ENCODE data around the gene MROH2B. TPM values are rescaled to one million over a fixed set of nuclear protein-coding genes. Genes with fewer than 3 reads are reported as not detected.

MROH2B gene
- total and polyA plus RNA-seq, 8 donors: 0.20 to 2.7 (median 0.63) TPM; not detected in 2

GRCh38 chr5:40957048-40957447 lies 114.1 kb downstream of the MROH2B start:
- Histone ChIP-seq H3K4me3 (no peak overlapping the region), H3K4me1 (no peaks in the 10 kb centered on the region), H3K36me3 (no peaks in the 10 kb centered on the region), H3K27ac (no peak overlapping the region), H3K9me3 (peaks cover 0 to 9% of the 10 kb centered on the region in 2 donors), H3K27me3 (no peaks in the 10 kb centered on the region)
- intact Hi-C loops (cut with DNase I): no loop called here
- ATAC-seq (no peak), DNase-seq (no peak)
- no peak for TF ChIP-seq CTCF (IDR thresholded peaks at IDR 0.05)

GRCh38 chr5:40955313-40955712 lies 115.8 kb downstream of the MROH2B start:
- no peak for ATAC-seq
- DNase-seq: no peak
- TF ChIP-seq CTCF (IDR thresholded peaks at IDR 0.05): no peak
- H3K9me3 ChIP-seq: peaks cover 0 to 9% of the 10 kb centered on the region in 2 donors
- intact Hi-C loops (cut with DNase I): no loop called here
- no peaks in the 10 kb centered on the region for H3K4me1 ChIP-seq
- H3K36me3 ChIP-seq: no peaks in the 10 kb centered on the region
- H3K27ac ChIP-seq: no peak overlapping the region
- H3K4me3 ChIP-seq: no peak overlapping the region
- no peaks in the 10 kb centered on the region for H3K27me3 ChIP-seq

Other genes starting within 250 kb of the MROH2B start
- gene RPL37, start 236.1 kb downstream of the MROH2B start, total RNA-seq: 1,000 to 10,000 TPM in 1 of 2 donors, 100 to 1,000 TPM in 1; 941 to 1,081 TPM
- 1,000 to 10,000 TPM; 2,062 to 2,731 (median 2,488) TPM for gene RPL37, start 236.1 kb downstream of the MROH2B start, polyA plus RNA-seq (ENCODE audit: insufficient read length in 6 of 6)
- 10 to 100 TPM; 18.3 to 28.9 TPM for gene CARD6, start 230.0 kb downstream of the MROH2B start, total RNA-seq
- 1 to 10 TPM; 5.9 to 8.0 (median 6.6) TPM for gene CARD6, start 230.0 kb downstream of the MROH2B start, polyA plus RNA-seq (ENCODE audit: insufficient read length in 6 of 6)
- 100 to 1,000 TPM; 253 to 376 TPM for gene C7, start 161.8 kb downstream of the MROH2B start, total RNA-seq
- 100 to 1,000 TPM; 383 to 559 (median 521) TPM for gene C7, start 161.8 kb downstream of the MROH2B start, polyA plus RNA-seq (ENCODE audit: insufficient read length in 6 of 6)
- 1 to 10 TPM in 1 of 2 donors, under 1 TPM in 1; 0.79 to 6.1 TPM for gene C6, start 142.2 kb upstream of the MROH2B start, total RNA-seq
- 1 to 10 TPM in 4 of 6 donors, under 1 TPM in 2; 0.46 to 4.1 (median 2.8) TPM for gene C6, start 142.2 kb upstream of the MROH2B start, polyA plus RNA-seq (ENCODE audit: insufficient read length in 6 of 6)